Measurements from ENCODE around the gene DNAH3. TPM values are rescaled to one million over a fixed set of nuclear protein-coding genes. Genes with fewer than 3 reads are reported as not detected.

Gene DNAH3
- total and polyA plus RNA-seq, 2 experiments from 2014 or later = not detected

DNA sequence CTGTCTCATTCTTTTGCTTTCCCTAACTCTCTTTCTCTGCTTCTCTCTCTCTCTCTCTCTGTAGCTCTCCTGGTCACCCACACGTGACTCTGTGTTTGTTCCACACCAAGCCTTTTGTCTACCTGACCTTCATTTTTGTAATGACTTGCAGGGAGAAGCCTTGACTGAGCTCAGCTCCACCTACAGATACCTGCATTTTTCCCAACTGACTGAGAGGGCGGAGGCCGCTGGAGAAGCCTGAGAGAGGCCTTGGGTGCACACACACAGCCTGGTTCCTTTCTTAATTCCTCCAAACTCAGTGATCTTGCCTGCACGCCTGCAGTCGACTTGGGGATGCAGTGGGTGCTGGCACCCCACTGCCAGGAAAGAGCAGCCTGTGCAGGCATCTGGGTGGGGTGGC is 181.3 kb downstream of the DNAH3 start:
- no peak for TF ChIP-seq EZH2 (IDR thresholded peaks at IDR 0.05; ENCODE audit: insufficient read depth, poor library complexity, severe bottlenecking)
- no peak for TF ChIP-seq EZH2phosphoT487 (IDR thresholded peaks at IDR 0.05; ENCODE audit: insufficient read depth, low read depth)

DNA sequence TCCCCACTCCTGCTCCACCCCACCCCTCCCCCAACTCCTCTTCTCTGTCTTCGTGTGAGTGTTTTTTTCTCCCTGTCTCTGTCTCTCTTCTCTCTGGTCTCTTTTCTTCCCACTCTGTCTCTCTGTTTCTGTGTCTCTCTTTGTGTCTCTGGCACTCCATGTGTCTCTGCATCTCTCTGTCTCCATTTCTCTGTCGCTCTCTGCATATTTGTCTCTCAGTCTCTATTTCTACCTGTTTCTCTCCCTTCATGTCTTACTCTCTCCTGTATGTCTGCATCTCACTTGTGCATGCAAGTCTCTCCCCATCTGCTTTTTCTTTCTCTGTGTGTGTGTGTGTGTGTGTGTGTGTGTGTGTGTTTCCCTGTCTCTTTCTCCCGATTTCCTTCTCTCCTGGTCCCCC is 181.9 kb downstream of the DNAH3 start:
- H3K4me2 ChIP-seq (ENCODE audit: unreplicated experiment) = no peak overlapping the region
- H3K79me2 ChIP-seq (ENCODE audit: insufficient read depth) = no peaks in the 10 kb centered on the region
- in situ Hi-C loops (cut with MboI) = no loop called here
- WGBS, 2 experiments (ENCODE audit: low coverage in 1 of 2, low lambda C conversion rate in 2 of 2, missing lambda C conversion rate in 2 of 2) = 46 to 60% methylated on average over 2 to 3 of the region's 3 CpGs
- no peaks in the 10 kb centered on the region for H3K9me2 ChIP-seq (ENCODE audit: insufficient read depth)
- no peaks in the 10 kb centered on the region for H3K27me3 ChIP-seq (replicated peaks; ENCODE audit: insufficient read depth)
- H3K4me1 ChIP-seq (ENCODE audit: insufficient read depth) = no peaks in the 10 kb centered on the region
- H3K4me3 ChIP-seq = no peak overlapping the region
- DNase-seq = no peak
- TF ChIP-seq EZH2 (IDR thresholded peaks at IDR 0.05; ENCODE audit: insufficient read depth, poor library complexity, severe bottlenecking) (no peak), EZH2phosphoT487 (IDR thresholded peaks at IDR 0.05; ENCODE audit: insufficient read depth, low read depth) (no peak)
- no peak overlapping the region for H3K27ac ChIP-seq
- no peaks in the 10 kb centered on the region for H3F3A ChIP-seq (ENCODE audit: insufficient read depth)
- H4K20me1 ChIP-seq (ENCODE audit: insufficient read depth) = no peaks in the 10 kb centered on the region
- no peaks in the 10 kb centered on the region for H3K9me3 ChIP-seq (ENCODE audit: low read depth)
- no peak overlapping the region for H3K9ac ChIP-seq
- H2AFZ ChIP-seq = no peak overlapping the region
- H3K36me3 ChIP-seq (ENCODE audit: low read depth) = no peaks in the 10 kb centered on the region

More for the DNA sequence above, 181.3 kb downstream of the DNAH3 start:
- H3K4me3 ChIP-seq = no peak overlapping the region
- no peak overlapping the region for H3K4me2 ChIP-seq (ENCODE audit: unreplicated experiment)
- no peaks in the 10 kb centered on the region for H3K79me2 ChIP-seq (ENCODE audit: insufficient read depth)
- H3K27ac ChIP-seq = no peak overlapping the region
- H4K20me1 ChIP-seq (ENCODE audit: insufficient read depth) = no peaks in the 10 kb centered on the region
- no peaks in the 10 kb centered on the region for H3K9me3 ChIP-seq (ENCODE audit: low read depth)
- no peaks in the 10 kb centered on the region for H3K36me3 ChIP-seq (ENCODE audit: low read depth)
- DNase-seq = no peak
- no peaks in the 10 kb centered on the region for H3K9me2 ChIP-seq (ENCODE audit: insufficient read depth)
- no peaks in the 10 kb centered on the region for H3K4me1 ChIP-seq (ENCODE audit: insufficient read depth)
- no peak overlapping the region for H2AFZ ChIP-seq
- no peak overlapping the region for H3K9ac ChIP-seq
- WGBS, 2 experiments (ENCODE audit: low coverage in 1 of 2, low lambda C conversion rate in 2 of 2, missing lambda C conversion rate in 2 of 2) = 59 to 60% methylated on average over 5 of the region's 5 CpGs
- H3F3A ChIP-seq (ENCODE audit: insufficient read depth) = no peaks in the 10 kb centered on the region
- no peaks in the 10 kb centered on the region for H3K27me3 ChIP-seq (replicated peaks; ENCODE audit: insufficient read depth)
- in situ Hi-C loops (cut with MboI) = no loop called here

DNA sequence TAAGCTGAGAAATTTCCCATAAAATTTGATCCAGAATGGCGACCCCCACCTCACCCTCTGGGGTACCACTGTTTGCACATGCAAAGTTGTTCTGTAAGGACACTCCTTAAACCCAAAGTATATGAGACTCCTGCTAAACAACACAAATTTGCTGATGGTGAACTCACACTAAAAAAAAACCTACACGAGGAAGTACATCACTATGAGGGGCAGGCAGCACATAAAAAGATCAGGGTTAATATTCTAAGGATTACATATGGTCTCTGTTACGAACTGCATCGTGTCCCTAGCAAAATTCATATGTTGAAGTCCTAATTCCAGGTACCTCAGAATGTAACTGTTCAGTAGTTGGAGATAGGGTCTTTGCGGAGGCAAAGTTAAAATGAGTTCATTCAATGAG is 189.7 kb downstream of the DNAH3 start:
- no peak for TF ChIP-seq EZH2 (IDR thresholded peaks at IDR 0.05; ENCODE audit: insufficient read depth, poor library complexity, severe bottlenecking)
- TF ChIP-seq EZH2phosphoT487 (IDR thresholded peaks at IDR 0.05; ENCODE audit: insufficient read depth, low read depth) = no peak
- no peak overlapping the region for H3K4me2 ChIP-seq (ENCODE audit: unreplicated experiment)
- 48 to 49% methylated on average over 5 of the region's 5 CpGs for WGBS, 2 experiments (ENCODE audit: low coverage in 1 of 2, low lambda C conversion rate in 2 of 2, missing lambda C conversion rate in 2 of 2)
- H3K4me3 ChIP-seq = no peak overlapping the region
- H3F3A ChIP-seq (ENCODE audit: insufficient read depth) = no peaks in the 10 kb centered on the region
- H3K9me2 ChIP-seq (ENCODE audit: insufficient read depth) = no peaks in the 10 kb centered on the region
- no peaks in the 10 kb centered on the region for H3K27me3 ChIP-seq (replicated peaks; ENCODE audit: insufficient read depth)
- no peak overlapping the region for H3K27ac ChIP-seq
- H4K20me1 ChIP-seq (ENCODE audit: insufficient read depth) = no peaks in the 10 kb centered on the region
- in situ Hi-C loops (cut with MboI) = no loop called here
- H3K9ac ChIP-seq = no peak overlapping the region
- H3K79me2 ChIP-seq (ENCODE audit: insufficient read depth) = no peaks in the 10 kb centered on the region
- H3K9me3 ChIP-seq (ENCODE audit: low read depth) = no peaks in the 10 kb centered on the region
- DNase-seq = no peak
- no peaks in the 10 kb centered on the region for H3K4me1 ChIP-seq (ENCODE audit: insufficient read depth)
- H2AFZ ChIP-seq = no peak overlapping the region
- no peaks in the 10 kb centered on the region for H3K36me3 ChIP-seq (ENCODE audit: low read depth)

DNA sequence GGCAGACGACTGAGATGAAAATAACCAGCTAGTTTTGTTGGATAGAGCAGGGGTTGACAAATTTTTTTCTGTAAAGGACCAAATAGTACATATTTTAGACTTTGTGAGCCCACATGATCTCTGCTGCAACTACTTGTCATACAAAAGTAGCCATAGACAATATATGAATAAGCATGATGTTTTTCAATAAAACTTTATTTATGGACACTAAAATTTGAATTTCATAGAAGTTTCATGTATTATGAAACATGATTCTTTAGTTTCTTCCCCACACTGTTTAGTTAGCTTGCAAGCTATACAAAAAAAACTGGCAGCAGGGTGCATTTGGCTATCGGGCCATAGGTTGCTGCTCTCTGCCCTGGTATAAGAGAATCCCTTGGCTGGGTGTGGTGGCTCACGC is 193.5 kb downstream of the DNAH3 start:
- 57 to 66% methylated on average over 3 of the region's 3 CpGs for WGBS, 2 experiments (ENCODE audit: low coverage in 1 of 2, low lambda C conversion rate in 2 of 2, missing lambda C conversion rate in 2 of 2)
- Histone ChIP-seq H3K9me3 (ENCODE audit: low read depth) (no peaks in the 10 kb centered on the region), H3F3A (ENCODE audit: insufficient read depth) (no peaks in the 10 kb centered on the region), H3K4me2 (ENCODE audit: unreplicated experiment) (no peak overlapping the region), H4K20me1 (ENCODE audit: insufficient read depth) (no peaks in the 10 kb centered on the region), H3K27me3 (replicated peaks; ENCODE audit: insufficient read depth) (no peaks in the 10 kb centered on the region), H3K4me1 (ENCODE audit: insufficient read depth) (no peaks in the 10 kb centered on the region), H3K9me2 (ENCODE audit: insufficient read depth) (no peaks in the 10 kb centered on the region), H2AFZ (no peak overlapping the region), H3K36me3 (ENCODE audit: low read depth) (no peaks in the 10 kb centered on the region), H3K27ac (no peak overlapping the region), H3K9ac (no peak overlapping the region), H3K79me2 (ENCODE audit: insufficient read depth) (no peaks in the 10 kb centered on the region), H3K4me3 (no peak overlapping the region)
- TF ChIP-seq EZH2 (IDR thresholded peaks at IDR 0.05; ENCODE audit: insufficient read depth, poor library complexity, severe bottlenecking) (no peak), EZH2phosphoT487 (IDR thresholded peaks at IDR 0.05; ENCODE audit: insufficient read depth, low read depth) (no peak)
- DNase-seq = no peak
- in situ Hi-C loops (cut with MboI) = no loop called here

DNA sequence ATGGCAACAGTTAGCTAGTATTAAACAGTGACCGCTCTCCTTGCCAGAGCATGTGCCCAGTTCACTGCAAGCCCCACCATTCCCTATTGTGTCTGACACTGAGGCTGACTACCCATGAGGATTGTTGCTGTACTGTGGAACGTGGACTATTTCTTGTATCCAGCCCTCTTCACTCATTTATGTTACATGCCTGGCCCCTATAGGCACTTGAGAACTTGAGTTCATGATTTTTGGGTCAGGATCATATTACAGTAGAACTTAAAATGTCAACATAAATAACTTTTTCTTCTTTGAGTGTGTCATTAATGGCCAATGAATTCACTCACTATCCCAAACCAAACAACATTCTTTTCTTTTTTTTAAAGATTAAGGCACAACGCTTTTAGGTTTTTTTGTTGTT is 194.3 kb downstream of the DNAH3 start:
- H3K4me2 ChIP-seq (ENCODE audit: unreplicated experiment) = no peak overlapping the region
- TF ChIP-seq EZH2 (IDR thresholded peaks at IDR 0.05; ENCODE audit: insufficient read depth, poor library complexity, severe bottlenecking) (no peak), EZH2phosphoT487 (IDR thresholded peaks at IDR 0.05; ENCODE audit: insufficient read depth, low read depth) (no peak)
- no peaks in the 10 kb centered on the region for H3K79me2 ChIP-seq (ENCODE audit: insufficient read depth)
- no peaks in the 10 kb centered on the region for H3K27me3 ChIP-seq (replicated peaks; ENCODE audit: insufficient read depth)
- H4K20me1 ChIP-seq (ENCODE audit: insufficient read depth) = no peaks in the 10 kb centered on the region
- H3F3A ChIP-seq (ENCODE audit: insufficient read depth) = no peaks in the 10 kb centered on the region
- no peaks in the 10 kb centered on the region for H3K4me1 ChIP-seq (ENCODE audit: insufficient read depth)
- H3K9ac ChIP-seq = no peak overlapping the region
- H2AFZ ChIP-seq = no peak overlapping the region
- peak; percentile 23 for DNase-seq
- H3K27ac ChIP-seq = no peak overlapping the region
- H3K9me3 ChIP-seq (ENCODE audit: low read depth) = no peaks in the 10 kb centered on the region
- WGBS, 2 experiments (ENCODE audit: low coverage in 1 of 2, low lambda C conversion rate in 2 of 2, missing lambda C conversion rate in 2 of 2) = 39 to 40% methylated on average over 3 of the region's 3 CpGs
- H3K9me2 ChIP-seq (ENCODE audit: insufficient read depth) = no peaks in the 10 kb centered on the region
- H3K4me3 ChIP-seq = no peak overlapping the region
- in situ Hi-C loops (cut with MboI) = no loop called here
- H3K36me3 ChIP-seq (ENCODE audit: low read depth) = no peaks in the 10 kb centered on the region

Data from GM23248 (cell line).